G401.6 (cell line): ENCODE data around the gene LTO1.

Source experiments
- FAIRE-seq: peaks from 2 replicates; lab custom pipeline; 2012; peaks lifted over from hg19 to GRCh38; lab: Jason Lieb, UNC

LTO1 gene

DNA sequence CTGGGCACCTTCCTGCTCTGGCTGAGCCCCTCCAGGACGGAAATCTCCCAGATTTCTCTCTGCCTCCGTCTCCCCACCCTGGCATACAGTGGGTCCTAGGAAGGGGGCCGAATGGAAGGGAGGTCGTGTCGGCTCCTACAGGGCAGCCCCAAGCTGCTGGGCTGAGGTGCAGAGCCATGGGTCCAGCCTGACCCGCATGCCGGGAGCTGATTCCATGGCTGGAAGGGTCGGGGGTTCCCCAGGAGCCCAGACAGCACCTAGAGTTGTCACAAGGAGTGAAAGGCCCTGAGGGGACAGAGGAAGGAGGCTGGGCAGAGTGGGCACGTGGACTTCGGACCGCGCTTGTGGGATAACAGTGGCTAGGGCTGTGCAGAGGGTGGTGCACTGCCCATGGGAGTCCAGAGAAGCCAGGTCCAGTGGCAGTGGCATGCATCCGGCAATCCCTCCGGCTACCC is 17.7 kb downstream of the LTO1 start:
- FAIRE-seq: no peak

DNA sequence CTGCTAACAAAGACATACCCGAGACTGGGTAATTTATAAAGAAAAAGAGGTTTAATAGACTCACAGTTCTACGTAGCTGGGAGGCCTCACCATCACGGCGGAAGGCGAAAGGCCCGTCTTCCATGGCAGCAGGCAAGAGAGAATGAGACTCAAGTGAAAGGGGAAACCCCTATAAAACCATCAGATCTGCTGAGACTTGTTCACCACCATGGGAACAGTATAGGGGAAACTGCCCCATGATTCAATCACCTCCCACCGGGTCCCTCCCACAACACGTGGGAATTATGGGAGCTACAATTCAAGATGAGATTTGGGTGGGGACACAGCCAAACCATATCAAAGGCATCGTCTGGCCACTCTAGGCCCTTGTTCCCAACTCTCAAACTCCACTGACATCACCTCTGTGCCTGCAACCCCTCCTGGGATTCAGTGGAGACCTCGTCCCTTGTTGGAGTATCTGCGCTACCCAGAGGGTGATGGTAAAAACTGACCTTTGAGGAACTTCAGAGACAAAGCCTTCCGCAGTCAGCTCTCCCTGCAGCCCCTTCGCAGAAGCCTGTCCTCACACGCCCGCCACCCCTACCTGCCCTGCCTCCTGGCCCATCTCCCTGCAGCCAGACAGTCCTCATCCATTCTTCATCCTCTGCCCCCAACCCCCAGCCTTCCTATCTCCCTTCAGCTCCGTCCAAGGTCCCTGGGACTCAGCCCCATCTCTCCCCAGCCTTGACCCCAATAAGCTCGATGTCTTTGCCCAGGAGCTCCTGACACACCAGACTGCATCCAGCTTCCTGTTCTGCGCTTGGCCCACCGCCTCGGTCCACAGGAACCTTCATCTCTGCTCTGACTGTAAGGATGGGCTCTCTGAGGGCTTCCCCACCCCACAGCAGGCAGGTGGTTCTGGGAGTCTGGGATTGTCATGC is 18.4 kb downstream of the LTO1 start:
- no peak for FAIRE-seq

DNA sequence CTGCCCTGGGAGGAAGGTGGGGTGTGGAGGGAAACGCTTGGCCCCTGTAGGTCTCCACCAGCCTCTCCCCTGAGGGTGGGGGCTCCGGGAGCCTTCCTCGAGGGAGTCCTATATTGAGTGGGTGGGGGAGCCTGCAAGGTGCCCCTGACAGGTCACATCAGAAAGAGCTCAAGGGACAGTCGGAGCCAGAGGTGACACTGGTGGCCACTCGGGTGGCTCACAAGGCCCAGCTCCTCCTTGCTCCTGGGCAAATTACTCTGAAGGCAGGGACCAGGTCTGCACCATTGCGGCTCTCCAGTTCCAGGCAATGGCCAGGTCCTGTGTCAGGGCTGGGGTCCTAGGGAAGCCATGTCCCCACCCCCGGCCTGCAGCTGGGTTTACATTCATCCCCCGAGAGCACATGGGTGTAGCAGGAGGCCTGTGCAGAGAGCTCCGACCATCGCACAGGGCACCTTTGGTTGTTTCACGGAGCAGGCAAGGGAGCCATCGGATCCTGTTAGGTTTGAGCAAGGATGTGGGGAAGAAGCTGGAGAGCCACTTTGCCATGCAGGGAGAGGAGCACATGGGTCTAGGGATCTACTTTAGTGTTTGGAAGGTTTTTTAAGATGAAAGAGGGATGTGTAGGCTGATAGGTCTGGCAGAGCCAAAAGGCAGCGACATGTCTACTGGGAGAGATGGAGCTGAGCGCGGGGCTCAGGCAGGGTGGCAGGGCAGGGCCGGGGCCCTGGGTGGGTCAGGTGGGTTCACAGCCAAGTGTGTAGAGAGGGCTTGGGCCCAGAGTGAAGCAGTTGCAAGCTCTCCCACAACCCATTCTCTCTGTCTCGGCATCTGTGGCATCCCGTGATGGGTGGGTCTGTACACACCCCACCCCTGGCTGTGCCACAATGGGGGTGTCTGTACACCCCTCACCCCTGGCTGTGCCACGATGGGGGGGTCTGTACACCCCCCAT is 19.4 kb downstream of the LTO1 start:
- no peak for FAIRE-seq

DNA sequence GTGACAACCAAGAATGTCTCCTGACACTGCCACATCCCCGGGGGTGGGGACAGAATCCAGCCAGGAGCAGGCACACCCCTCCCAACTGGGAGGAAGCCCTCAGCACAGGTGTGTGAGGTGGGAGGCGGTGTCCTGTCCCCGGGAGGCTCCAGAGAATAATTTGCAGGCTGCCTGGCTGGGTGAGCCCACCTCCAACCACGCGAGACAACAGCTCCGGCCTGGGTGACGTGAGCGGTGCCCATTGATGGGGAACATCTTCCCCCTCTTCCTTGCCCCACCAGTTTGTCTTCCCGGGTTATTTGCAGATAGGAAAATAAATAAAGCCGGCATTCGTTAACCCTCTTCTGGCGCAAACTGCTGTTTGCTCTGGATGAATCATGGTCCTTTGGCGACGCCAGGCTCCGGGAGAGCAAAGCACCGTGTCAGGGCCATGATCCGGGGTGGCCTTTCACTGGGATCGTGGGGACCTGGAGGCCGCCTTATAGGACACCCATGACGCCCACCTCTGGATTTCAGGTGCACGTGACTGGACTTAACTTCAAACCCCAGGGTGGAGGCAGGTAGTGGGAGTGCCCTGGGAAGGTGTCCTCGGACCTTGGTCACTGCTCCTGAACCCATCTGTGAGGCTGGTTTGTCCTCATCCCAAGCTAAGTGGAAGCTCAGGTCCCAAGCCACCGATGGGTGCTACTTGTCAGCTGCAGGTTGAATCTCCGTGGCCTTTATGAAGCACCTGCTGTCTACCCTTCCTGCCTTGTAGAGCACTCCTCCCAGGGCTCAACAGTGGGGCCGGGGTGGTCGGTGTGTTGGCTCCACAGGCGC is 20.3 kb downstream of the LTO1 start:
- no peak for FAIRE-seq

DNA sequence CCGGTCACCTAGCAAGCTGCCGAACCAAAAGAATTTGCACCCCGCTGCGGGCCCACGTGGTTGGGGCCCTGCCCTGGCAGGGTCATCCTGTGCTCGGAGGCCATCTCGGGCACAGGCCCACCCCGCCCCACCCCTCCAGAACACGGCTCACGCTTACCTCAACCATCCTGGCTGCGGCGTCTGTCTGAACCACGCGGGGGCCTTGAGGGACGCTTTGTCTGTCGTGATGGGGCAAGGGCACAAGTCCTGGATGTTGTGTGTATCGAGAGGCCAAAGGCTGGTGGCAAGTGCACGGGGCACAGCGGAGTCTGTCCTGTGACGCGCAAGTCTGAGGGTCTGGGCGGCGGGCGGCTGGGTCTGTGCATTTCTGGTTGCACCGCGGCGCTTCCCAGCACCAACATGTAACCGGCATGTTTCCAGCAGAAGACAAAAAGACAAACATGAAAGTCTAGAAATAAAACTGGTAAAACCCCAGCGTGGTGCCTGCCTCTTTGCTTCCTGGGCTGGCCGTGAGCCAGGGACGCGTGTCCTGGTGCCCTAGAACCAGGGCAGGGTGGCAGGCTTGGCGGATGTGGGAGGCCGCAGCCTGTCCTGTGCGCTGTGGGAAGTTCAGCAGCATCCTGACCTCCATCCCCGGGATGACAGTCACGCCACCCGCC is 21.0 kb downstream of the LTO1 start:
- no peak for FAIRE-seq

DNA sequence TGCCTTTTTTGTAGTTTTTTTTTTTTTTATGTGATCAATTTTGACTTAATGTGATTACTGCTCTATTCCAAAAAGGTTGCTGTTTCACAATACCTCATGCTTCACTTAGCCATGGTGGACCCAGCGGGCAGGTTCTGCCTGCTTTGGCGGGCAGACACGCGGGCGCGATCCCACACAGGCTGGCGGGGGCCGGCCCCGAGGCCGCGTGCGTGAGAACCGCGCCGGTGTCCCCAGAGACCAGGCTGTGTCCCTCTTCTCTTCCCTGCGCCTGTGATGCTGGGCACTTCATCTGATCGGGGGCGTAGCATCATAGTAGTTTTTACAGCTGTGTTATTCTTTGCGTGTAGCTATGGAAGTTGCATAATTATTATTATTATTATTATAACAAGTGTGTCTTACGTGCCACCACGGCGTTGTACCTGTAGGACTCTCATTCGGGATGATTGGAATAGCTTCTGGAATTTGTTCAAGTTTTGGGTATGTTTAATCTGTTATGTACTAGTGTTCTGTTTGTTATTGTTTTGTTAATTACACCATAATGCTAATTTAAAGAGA is 21.7 kb downstream of the LTO1 start:
- FAIRE-seq: no peak

DNA sequence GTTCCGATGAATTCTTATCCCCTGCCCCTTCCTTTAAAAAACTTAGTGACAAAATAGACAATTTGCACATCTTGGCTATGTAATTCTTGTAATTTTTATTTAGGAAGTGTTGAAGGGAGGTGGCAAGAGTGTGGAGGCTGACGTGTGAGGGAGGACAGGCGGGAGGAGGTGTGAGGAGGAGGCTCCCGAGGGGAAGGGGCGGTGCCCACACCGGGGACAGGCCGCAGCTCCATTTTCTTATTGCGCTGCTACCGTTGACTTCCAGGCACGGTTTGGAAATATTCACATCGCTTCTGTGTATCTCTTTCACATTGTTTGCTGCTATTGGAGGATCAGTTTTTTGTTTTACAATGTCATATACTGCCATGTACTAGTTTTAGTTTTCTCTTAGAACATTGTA is 22.2 kb downstream of the LTO1 start:
- peak; percentile 11 for FAIRE-seq

DNA sequence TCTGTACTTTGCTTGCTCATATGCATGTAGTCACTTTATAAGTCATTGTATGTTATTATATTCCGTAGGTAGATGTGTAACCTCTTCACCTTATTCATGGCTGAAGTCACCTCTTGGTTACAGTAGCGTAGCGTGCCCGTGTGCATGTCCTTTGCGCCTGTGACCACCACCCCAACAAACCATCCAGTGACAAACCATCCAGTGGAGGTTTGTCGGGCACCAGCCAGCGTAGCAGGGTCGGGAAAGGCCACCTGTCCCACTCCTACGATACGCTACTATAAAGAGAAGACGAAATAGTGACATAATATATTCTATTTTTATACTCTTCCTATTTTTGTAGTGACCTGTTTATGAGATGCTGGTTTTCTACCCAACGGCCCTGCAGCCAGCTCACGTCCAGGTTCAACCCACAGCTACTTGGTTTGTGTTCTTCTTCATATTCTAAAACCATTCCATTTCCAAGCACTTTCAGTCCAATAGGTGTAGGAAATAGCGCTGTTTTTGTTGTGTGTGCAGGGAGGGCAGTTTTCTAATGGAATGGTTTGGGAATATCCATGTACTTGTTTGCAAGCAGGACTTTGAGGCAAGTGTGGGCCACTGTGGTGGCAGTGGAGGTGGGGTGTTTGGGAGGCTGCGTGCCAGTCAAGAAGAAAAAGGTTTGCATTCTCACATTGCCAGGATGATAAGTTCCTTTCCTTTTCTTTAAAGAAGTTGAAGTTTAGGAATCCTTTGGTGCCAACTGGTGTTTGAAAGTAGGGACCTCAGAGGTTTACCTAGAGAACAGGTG is 23.1 kb downstream of the LTO1 start:
- no peak for FAIRE-seq

DNA sequence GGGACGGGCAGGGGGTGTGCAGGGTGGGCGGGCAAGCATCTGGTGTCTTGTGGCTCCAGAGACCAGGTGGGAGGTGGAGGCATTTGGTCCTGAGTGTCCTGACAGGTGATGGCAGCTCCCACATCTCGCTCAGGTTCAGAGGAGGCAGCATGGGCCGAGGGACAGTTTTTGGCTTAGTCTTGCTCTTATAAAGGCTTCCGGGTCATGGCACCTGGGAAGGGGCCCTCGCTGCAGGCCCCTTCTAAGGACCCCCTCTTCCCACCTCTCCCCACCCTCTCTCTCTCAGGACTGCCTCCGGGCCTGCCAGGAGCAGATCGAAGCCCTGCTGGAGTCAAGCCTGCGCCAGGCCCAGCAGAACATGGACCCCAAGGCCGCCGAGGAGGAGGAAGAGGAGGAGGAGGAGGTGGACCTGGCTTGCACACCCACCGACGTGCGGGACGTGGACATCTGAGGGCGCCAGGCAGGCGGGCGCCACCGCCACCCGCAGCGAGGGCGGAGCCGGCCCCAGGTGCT is 24.3 kb downstream of the LTO1 start:
- FAIRE-seq: no peak

DNA sequence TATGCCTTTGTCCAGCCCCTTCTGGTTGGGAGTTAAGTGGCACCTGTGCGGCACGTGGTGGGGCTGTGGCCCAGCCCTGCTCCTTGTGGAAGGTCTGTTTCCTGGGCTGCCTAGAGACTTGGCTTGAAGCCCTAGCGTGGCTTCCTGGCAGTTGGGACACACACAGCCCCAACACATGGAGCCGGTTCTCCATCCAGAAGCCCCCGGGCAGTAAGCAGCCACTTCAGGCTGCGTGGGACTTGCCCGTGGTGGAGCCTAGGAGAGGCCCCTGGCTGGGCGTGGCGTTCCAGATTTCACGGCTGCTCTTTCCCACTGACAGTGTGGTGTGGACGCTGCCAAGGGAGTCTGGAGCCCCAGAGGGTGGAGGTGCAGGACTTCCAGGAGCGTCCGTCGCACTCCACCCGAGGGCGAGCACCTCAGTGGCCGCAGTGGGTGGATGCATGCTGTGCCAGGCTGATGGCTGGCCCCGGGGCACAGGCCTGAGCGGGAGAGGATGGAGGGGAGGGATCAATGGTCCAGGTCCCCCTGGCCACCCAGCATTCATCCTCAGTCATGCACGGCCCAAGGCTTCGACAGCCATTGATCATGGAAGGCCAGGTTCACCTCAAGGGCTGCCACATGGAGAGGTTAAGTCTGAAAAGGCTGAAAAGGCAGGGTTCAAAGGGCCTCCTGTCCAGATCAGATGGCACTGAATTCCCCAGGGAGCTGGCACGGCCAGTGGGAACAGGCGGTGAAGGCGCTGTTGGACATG is 24.9 kb downstream of the LTO1 start:
- no peak for FAIRE-seq

DNA sequence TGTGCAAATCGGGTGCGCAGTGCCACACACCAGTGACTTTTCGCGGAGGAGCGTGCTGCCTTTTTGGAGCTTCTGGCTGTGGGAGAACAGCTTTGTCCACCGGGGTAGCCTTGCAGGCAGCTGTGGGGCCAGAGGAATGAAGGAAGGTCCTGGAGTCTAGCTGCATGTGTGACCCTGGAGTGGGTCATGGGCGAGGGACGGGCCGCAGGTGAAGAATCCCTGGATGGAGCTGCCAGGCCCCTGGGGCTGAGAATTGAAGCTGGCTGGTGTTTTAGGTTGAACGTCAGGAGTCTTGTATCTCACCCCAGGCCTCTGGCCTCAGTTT is 25.6 kb downstream of the LTO1 start:
- no peak for FAIRE-seq

DNA sequence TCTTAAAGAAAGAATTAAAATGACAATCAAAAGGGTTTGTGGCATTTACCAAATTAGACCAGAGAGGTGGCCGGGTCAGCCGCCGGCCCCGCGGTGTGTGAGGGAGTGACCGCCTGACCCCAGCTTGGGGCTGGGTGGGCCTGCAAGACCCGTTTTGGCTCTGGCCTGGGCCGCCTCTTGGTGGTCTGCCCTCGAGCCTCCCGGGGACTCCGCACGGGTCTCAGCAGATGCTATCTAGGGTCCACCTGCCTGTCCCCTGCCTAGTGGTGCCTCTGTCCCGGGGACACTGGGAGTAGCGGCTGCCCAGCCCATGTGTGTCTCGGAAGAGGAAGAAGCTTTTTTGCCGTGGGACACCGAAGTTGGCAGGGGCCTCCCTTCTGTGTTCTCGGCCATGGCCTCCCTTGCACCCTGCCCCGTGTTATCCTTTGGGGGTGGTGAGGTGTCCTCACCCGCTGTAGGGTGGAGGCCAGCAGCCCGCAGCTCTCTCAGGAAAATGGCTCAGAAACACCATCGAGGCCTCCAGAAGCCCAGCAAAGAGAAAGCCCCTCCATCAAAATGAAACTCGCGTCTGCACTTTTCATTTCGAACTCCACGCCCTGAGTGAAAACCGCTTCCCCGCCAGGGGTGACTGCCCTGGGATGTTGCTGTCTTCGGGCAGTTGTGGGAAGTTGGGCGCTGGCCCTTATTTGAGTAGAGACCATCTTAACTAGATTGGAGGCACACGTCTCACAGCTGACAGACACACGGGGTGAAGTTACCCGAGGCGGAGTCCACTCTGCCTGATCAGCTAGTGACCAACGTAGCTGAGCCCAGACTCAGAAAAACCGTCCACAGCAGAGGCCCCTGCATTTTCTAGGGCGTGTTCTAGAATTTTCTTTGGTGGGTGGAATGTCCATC is 26.2 kb downstream of the LTO1 start:
- no peak for FAIRE-seq

DNA sequence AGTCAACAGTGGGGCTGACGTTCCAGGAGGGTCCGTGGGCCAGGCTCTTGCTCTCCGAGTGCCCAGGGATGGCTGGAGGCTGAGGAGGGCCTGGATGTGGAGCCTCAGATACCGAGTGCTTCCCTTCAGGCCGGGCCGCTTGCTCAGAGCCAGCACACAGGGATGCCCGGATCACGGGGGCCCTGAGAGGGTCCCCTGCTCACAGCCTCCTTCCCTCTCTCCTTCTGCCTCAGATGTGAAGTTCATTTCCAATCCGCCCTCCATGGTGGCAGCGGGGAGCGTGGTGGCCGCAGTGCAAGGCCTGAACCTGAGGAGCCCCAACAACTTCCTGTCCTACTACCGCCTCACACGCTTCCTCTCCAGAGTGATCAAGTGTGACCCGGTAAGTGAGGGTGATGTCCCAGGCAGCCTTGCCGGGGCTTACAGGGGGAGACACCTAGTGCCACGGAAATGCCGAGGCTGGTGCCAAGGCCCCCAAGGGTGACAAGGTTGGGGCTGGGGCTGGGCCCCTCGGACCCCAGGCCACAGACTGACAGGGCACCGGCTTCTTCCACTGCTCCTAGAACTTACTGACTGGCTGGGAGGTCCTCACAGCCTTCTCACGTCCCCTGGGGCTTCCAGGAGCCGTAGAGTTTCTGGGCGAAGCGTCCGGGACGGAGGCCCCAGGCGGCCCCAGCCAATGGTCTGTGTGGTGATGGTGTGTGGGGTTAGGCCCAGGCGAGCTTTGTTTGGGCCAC is 27.2 kb downstream of the LTO1 start:
- no peak for FAIRE-seq

DNA sequence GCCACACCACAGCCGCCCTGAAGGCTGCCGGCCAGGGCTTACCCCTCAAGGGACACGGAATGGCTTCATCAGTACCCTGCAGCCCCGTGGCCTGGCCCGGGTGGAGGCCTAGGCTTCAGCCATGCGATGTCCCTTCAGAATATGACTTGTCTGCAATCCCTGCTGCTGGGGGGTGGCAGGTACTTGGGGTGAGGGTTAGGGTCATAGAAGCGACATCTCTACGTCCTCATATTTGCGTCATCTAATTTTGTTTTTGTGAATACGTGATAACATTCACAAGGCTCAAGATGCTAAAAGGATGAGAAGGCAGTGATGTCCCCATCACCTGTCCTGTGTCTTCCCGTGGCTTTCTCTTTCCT is 27.8 kb downstream of the LTO1 start:
- no peak for FAIRE-seq

DNA sequence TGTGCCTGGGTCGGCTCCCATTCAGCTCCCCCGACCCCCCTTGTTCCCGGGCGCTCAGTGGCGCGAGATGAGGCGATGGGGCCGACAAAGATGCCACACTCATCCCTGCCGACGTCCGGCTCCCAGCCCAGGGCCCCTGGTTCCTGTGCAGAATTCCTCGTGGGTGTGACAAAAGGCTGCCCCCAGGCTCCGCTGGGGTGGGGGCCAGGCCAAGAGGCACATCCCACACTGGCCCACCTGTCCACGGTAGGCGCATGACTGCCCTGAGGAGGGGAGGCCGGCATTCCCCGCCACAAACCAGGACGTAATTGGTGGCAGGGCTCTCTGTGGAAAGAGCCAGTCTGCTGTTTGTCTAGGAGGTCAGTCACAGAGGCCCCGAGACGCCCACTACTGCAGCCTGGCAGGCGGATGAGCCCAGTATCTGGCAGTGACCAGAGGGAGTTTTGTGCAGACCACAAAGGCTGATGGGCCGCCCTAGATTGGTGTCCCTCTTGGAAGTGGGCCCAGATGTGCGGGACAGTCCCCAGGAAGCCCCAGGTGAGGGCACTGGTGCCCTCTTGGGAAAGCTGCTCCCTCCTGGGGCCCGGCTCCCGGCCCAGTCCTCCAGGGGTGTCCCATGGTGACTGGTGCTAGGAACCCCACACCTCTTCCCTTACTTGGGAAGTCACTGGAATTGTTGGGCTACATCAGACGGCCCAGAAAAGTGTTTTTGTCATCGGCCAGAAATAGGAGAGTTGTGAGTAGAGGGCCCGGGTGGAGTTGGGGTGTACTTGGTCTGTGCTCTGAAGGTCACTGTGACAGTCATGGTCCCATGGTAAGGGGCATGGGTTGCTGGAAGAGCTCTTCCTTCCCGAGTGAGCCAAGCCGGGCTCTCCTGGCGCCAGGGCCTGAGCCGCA is 28.4 kb downstream of the LTO1 start:
- FAIRE-seq: no peak

DNA sequence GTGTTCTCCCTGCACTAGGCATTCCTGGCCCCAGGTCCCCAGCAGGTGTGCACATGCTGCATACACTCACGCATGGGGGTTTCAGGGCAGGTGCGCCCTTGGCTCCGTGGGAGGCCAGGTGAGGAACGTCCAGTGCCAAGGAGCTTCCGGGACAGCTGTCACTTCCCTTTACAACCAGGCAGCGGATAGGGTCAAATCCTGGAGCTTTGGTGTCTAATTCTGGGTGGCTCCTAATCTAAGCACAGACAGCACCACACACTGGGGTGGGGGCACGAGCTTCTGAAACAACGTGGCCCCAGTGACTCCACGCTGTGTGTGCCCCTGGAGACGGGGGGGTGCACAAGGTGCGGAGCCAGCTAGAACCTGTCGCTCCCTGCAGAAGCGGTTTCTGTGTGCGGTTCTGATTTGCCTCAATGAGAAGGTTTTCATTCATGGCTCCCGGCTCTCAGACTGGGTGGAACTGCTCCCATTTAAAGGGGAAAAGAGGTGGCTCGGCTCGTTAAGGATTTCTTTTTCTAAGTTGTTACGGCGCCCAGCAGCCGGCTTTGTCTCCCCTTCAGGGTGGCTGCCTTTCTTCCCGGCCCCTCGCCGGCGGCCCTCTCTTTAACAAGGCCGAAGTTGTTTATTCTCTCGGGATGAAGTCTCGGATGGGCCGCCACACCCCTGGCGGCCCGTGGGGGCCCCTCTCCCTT is 29.2 kb downstream of the LTO1 start:
- no peak for FAIRE-seq
